Measurements from ENCODE around the gene MRPL58. TPM values are rescaled to one million over a fixed set of nuclear protein-coding genes. Genes with fewer than 3 reads are reported as not detected.

MRPL58 gene
- total RNA-seq, 1 donor from 2014 or later: 22.4 TPM

DNA sequence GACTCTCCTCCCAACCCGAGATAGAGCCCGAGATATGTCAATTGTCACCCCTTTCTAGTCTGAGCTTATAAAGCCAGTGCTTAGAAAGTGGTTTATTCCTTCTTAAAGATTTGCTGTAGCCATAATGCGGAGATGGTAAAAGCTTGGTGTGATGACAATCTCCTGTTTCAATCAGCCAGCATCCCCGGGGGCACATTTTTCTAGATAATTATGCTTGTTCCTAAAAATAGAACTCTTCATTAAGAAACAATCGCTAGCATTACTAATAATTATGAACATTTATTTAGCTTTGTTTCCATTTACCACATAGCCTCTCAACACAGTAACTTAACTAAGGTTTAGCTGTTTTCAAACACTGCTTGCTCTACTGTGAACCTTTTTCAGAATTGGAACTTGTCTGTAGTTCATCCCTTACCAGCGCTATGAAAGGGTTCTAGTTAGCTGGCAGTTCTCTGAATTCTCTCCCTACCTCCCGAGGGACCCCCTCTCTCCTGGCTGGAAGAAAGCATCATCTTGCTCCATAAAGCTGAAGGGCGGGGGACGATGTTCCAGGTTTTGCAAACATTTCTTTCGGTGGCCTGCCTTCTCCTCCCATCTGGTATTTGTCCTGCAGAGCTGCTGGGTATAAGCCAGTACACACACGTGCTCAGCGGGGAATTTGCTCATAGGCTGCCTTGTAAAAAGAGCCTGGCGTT, 922 bp upstream of the MRPL58 start:
- Histone ChIP-seq H3K36me3 (peaks cover 4% of the 10 kb centered on the region), H3K4me3 (peak overlapping the region; percentile 83), H3K27ac (peak overlapping the region; percentile 91), H3K4me1 (peaks cover 22% of the 10 kb centered on the region), H3K27me3 (ENCODE audit: low read depth) (no peaks in the 10 kb centered on the region), H3K9me3 (no peaks in the 10 kb centered on the region)
- no peak for DNase-seq
- peak; percentile 62 to 77 for ATAC-seq
- intact Hi-C loops (cut with DNase I): no loop called here
- no peak for TF ChIP-seq CTCF (IDR thresholded peaks at IDR 0.05)

GRCh38 chr17:75012096-75012345, 449 bp upstream of the MRPL58 start:
- ATAC-seq (no peak), DNase-seq (no peak)
- Histone ChIP-seq H3K36me3 (peaks cover 9% of the 10 kb centered on the region), H3K4me3 (peak overlapping the region; percentile 83), H3K4me1 (peaks cover 22% of the 10 kb centered on the region), H3K27me3 (ENCODE audit: low read depth) (no peaks in the 10 kb centered on the region), H3K27ac (peak overlapping the region; percentile 91), H3K9me3 (no peaks in the 10 kb centered on the region)
- TF ChIP-seq CTCF (IDR thresholded peaks at IDR 0.05): no peak
- intact Hi-C loops (cut with DNase I): no loop called here

GRCh38 chr17:75013092-75013559, 656 bp downstream of the MRPL58 start:
- peaks cover 19% of the 10 kb centered on the region for H3K36me3 ChIP-seq
- intact Hi-C loops (cut with DNase I): no loop called here
- TF ChIP-seq CTCF (IDR thresholded peaks at IDR 0.05): no peak
- H3K4me3 ChIP-seq: peak overlapping the region; percentile 83
- ATAC-seq: no peak
- no peak for DNase-seq
- no peaks in the 10 kb centered on the region for H3K27me3 ChIP-seq (ENCODE audit: low read depth)
- H3K27ac ChIP-seq: peak overlapping the region; percentile 91
- H3K4me1 ChIP-seq: peaks cover 22% of the 10 kb centered on the region
- no peaks in the 10 kb centered on the region for H3K9me3 ChIP-seq

DNA sequence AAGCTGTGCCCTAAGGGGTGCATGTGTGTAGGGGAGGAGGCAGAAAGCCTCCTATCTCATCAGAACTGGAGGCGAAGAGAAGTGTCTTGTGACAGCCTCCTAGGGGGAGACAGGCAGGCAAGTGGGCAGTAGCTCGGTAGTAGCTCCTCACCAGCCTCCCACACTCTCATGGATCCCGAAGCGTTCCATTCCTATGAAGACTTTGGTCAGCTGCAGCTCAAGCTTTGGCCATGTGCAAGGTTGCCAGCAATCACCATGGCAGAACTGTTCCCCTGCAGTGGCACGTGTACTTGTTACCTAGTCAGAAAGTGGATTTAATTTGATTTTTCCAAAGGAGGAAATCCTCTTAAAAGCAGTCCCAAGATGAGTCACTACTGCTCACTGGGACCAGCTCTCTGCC, 6.7 kb downstream of the MRPL58 start:
- H3K4me3 ChIP-seq: no peak overlapping the region
- DNase-seq (no peak), ATAC-seq (no peak)
- no peaks in the 10 kb centered on the region for H3K9me3 ChIP-seq
- H3K4me1 ChIP-seq: no peaks in the 10 kb centered on the region
- intact Hi-C loops (cut with DNase I): no loop called here
- H3K36me3 ChIP-seq: peaks cover 64% of the 10 kb centered on the region
- H3K27ac ChIP-seq: no peak overlapping the region
- TF ChIP-seq CTCF (IDR thresholded peaks at IDR 0.05): no peak
- H3K27me3 ChIP-seq (ENCODE audit: low read depth): no peaks in the 10 kb centered on the region

GRCh38 chr17:75019710-75020109, 7.2 kb downstream of the MRPL58 start:
- TF ChIP-seq CTCF (IDR thresholded peaks at IDR 0.05): no peak
- intact Hi-C loops (cut with DNase I): no loop called here
- no peaks in the 10 kb centered on the region for H3K27me3 ChIP-seq (ENCODE audit: low read depth)
- no peak for DNase-seq
- ATAC-seq: no peak
- H3K9me3 ChIP-seq: no peaks in the 10 kb centered on the region
- no peak overlapping the region for H3K27ac ChIP-seq
- no peak overlapping the region for H3K4me3 ChIP-seq
- no peaks in the 10 kb centered on the region for H3K4me1 ChIP-seq
- peaks cover 64% of the 10 kb centered on the region for H3K36me3 ChIP-seq
